ENCODE results near the gene KIT.

The KIT gene

GRCh38 chr4:54726907-54727306 lies 69.2 kb downstream of the KIT start:
- no peak overlapping the region for H3K4me3 ChIP-seq (ENCODE audit: low read depth, low read length)
- TF ChIP-seq, protein P1, sequence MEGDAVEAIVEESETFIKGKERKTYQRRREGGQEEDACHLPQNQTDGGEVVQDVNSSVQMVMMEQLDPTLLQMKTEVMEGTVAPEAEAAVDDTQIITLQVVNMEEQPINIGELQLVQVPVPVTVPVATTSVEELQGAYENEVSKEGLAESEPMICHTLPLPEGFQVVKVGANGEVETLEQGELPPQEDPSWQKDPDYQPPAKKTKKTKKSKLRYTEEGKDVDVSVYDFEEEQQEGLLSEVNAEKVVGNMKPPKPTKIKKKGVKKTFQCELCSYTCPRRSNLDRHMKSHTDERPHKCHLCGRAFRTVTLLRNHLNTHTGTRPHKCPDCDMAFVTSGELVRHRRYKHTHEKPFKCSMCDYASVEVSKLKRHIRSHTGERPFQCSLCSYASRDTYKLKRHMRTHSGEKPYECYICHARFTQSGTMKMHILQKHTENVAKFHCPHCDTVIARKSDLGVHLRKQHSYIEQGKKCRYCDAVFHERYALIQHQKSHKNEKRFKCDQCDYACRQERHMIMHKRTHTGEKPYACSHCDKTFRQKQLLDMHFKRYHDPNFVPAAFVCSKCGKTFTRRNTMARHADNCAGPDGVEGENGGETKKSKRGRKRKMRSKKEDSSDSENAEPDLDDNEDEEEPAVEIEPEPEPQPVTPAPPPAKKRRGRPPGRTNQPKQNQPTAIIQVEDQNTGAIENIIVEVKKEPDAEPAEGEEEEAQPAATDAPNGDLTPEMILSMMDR (IDR thresholded peaks at IDR 0.05; ENCODE audit: control insufficient read depth, extremely low read depth, insufficient read depth) = no peak
- no peak for DNase-seq (ENCODE audit: low read depth)

- DNase-seq (ENCODE audit: low read depth) = no peak
- TF ChIP-seq, protein P1 (IDR thresholded peaks at IDR 0.05; ENCODE audit: control insufficient read depth, extremely low read depth, insufficient read depth) = no peak
- H3K4me3 ChIP-seq (ENCODE audit: low read depth, low read length) = no peak overlapping the region
These were observed 69.6 kb downstream of the KIT start for GRCh38 chr4:54727346-54727745.

- TF ChIP-seq, protein P1 (IDR thresholded peaks at IDR 0.05; ENCODE audit: control insufficient read depth, extremely low read depth, insufficient read depth) = no peak
- no peak for DNase-seq (ENCODE audit: low read depth)
- no peak overlapping the region for H3K4me3 ChIP-seq (ENCODE audit: low read depth, low read length)
These were observed 70.6 kb downstream of the KIT start for GRCh38 chr4:54728368-54728767.

DNA sequence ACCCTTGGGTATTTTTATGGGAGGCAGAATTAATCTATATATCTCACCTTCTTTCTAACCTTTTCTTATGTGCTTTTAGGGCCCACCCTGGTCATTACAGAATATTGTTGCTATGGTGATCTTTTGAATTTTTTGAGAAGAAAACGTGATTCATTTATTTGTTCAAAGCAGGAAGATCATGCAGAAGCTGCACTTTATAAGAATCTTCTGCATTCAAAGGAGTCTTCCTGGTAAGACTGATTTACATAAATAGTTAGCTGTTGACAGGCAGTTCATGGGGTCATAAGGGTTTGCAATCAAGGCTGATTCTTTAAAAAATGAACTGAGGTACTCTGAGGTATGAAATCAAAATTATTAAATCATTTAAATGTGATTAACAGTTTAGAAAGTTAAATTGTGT lies 71.5 kb downstream of the KIT start:
- no peak for DNase-seq (ENCODE audit: low read depth)
- TF ChIP-seq, protein P1 (IDR thresholded peaks at IDR 0.05; ENCODE audit: control insufficient read depth, extremely low read depth, insufficient read depth) = no peak
- H3K4me3 ChIP-seq (ENCODE audit: low read depth, low read length) = no peak overlapping the region

- no peak for DNase-seq (ENCODE audit: low read depth)
- TF ChIP-seq, protein P1 (IDR thresholded peaks at IDR 0.05; ENCODE audit: control insufficient read depth, extremely low read depth, insufficient read depth) = no peak
- H3K4me3 ChIP-seq (ENCODE audit: low read depth, low read length) = no peak overlapping the region
These were observed 72.8 kb downstream of the KIT start for GRCh38 chr4:54730581-54730980.

GRCh38 chr4:54731552-54731951 lies 73.8 kb downstream of the KIT start:
- TF ChIP-seq, protein P1 (IDR thresholded peaks at IDR 0.05; ENCODE audit: control insufficient read depth, extremely low read depth, insufficient read depth) = no peak
- DNase-seq (ENCODE audit: low read depth) = no peak
- no peak overlapping the region for H3K4me3 ChIP-seq (ENCODE audit: low read depth, low read length)

DNA sequence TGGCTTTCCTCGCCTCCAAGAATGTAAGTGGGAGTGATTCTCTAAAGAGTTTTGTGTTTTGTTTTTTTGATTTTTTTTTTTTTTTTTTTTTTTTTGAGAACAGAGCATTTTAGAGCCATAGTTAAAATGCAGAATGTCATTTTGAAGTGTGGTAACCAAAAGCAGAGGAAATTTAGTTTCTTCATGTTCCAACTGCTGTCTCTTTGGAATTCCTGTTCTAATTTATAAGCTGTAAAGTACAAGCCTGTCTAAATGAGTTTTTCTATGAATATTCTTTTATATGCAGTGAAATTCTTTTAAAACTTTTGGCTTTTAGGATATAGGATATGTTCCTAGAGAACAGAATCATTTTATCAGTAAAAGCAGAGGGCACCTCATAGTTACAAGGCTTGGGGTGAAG lies 74.2 kb downstream of the KIT start:
- H3K4me3 ChIP-seq (ENCODE audit: low read depth, low read length) = no peak overlapping the region
- no peak for DNase-seq (ENCODE audit: low read depth)
- TF ChIP-seq, protein P1 (IDR thresholded peaks at IDR 0.05; ENCODE audit: control insufficient read depth, extremely low read depth, insufficient read depth) = no peak
